Measurements from ENCODE around the gene SLC46A2.

GRCh38 chr9:112836394-112836793 lies 54.3 kb downstream of the SLC46A2 start:
- TF ChIP-seq SP1 (IDR thresholded peaks at IDR 0.05) (no peak), FOXM1 (IDR thresholded peaks at IDR 0.05; ENCODE audit: borderline replicate concordance) (no peak), TARDBP (IDR thresholded peaks at IDR 0.05) (no peak), SUZ12 (IDR thresholded peaks at IDR 0.05) (no peak), NFRKB (IDR thresholded peaks at IDR 0.05) (no peak), BHLHE40 (IDR thresholded peaks at IDR 0.05; ENCODE audit: borderline replicate concordance) (no peak), PKNOX1 (IDR thresholded peaks at IDR 0.05) (no peak), ELF4 (IDR thresholded peaks at IDR 0.05) (no peak), FOXK2 (IDR thresholded peaks at IDR 0.05) (no peak), ARNT (IDR thresholded peaks at IDR 0.05) (no peak)
